DOHH2 (cell line): ENCODE measurements around the gene NEURL1.

ENCODE experiments used
- H3F3A ChIP-seq: fragments of 200-600 bp; sonication (generic), shearing (Covaris generic); 2 replicates; pipeline ENCODE4 v1.6.0; 2016; ENCODE audit warnings: antibody characterized with exemption, mild to moderate bottlenecking; ENCODE audit not compliant: control insufficient read depth, insufficient read depth
- H3K27ac ChIP-seq: fragments of 200-600 bp; sonication (generic); 2 replicates; pipeline ENCODE4 v1.5.1; 2014; ENCODE audit warnings: low read depth, mild to moderate bottlenecking, low read length, moderate library complexity
- H3K27me3 ChIP-seq: fragments of 200-600 bp; sonication (generic); 2 replicates; pipeline ENCODE4 v1.6.1; 2014; ENCODE audit warnings: mild to moderate bottlenecking, low read length, mixed read lengths; ENCODE audit not compliant: control insufficient read depth
- H3K36me3 ChIP-seq: fragments of 200-600 bp; sonication (generic); 2 replicates; pipeline ENCODE4 v1.6.1; 2014; ENCODE audit warnings: mild to moderate bottlenecking, low read length, moderate library complexity, mixed read lengths; ENCODE audit not compliant: control insufficient read depth
- H3K4me1 ChIP-seq: fragments of 200-600 bp; sonication (generic); 2 replicates; pipeline ENCODE4 v1.6.1; 2014; ENCODE audit warnings: mild to moderate bottlenecking, low read length, mixed read lengths; ENCODE audit not compliant: control insufficient read depth
- H3K4me2 ChIP-seq: fragments of 200-600 bp; sonication (generic); 2 replicates; pipeline ENCODE4 v1.6.0; 2014; ENCODE audit warnings: mild to moderate bottlenecking, low read length, moderate library complexity
- H3K4me3 ChIP-seq: fragments of 200-600 bp; sonication (generic); 2 replicates; pipeline ENCODE4 v1.5.1; 2014; ENCODE audit warnings: mild to moderate bottlenecking, low read length, mixed read lengths
- H3K79me2 ChIP-seq: fragments of 200-600 bp; sonication (generic); 2 replicates; pipeline ENCODE4 v1.6.1; 2014; ENCODE audit warnings: mild to moderate bottlenecking, low read length, mixed read lengths; ENCODE audit not compliant: control insufficient read depth
- H3K9me2 ChIP-seq: fragments of 200-600 bp; sonication (generic); replicated peaks from 2 replicates; pipeline ENCODE4 v1.6.1; 2014; ENCODE audit warnings: mild to moderate bottlenecking, low read length, mixed read lengths; ENCODE audit not compliant: control insufficient read depth
- H3K9me3 ChIP-seq: fragments of 200-600 bp; sonication (generic); 2 replicates; pipeline ENCODE4 v1.6.1; 2014; ENCODE audit warnings: antibody characterized with exemption, low read length, mixed read lengths; ENCODE audit not compliant: control insufficient read depth, insufficient read depth
- H4K20me1 ChIP-seq: fragments of 200-600 bp; sonication (generic); 2 replicates; pipeline ENCODE4 v1.6.0; 2014; ENCODE audit warnings: low read depth, mild to moderate bottlenecking, antibody characterized with exemption, low read length, moderate library complexity; ENCODE audit not compliant: control insufficient read depth, insufficient read depth
- EZH2phosphoT487 ChIP-seq: fragments of 200-600 bp; sonication (generic); IDR thresholded peaks from 2 replicates; pipeline ENCODE4 v1.6.1; 2017; ENCODE audit warnings: borderline replicate concordance, mild to moderate bottlenecking, antibody characterized with exemption, low read length, moderate library complexity, mixed read lengths
- TF ChIP-seq, protein P1 (sequence below): fragments of 200-600 bp; sonication (generic); IDR thresholded peaks from one replicate; pipeline ENCODE4 v1.5.1; 2014; ENCODE audit warnings: antibody characterized with exemption, mild to moderate bottlenecking, low read depth, low read length; ENCODE audit not compliant: poor library complexity, severe bottlenecking

Gene NEURL1

DNA sequence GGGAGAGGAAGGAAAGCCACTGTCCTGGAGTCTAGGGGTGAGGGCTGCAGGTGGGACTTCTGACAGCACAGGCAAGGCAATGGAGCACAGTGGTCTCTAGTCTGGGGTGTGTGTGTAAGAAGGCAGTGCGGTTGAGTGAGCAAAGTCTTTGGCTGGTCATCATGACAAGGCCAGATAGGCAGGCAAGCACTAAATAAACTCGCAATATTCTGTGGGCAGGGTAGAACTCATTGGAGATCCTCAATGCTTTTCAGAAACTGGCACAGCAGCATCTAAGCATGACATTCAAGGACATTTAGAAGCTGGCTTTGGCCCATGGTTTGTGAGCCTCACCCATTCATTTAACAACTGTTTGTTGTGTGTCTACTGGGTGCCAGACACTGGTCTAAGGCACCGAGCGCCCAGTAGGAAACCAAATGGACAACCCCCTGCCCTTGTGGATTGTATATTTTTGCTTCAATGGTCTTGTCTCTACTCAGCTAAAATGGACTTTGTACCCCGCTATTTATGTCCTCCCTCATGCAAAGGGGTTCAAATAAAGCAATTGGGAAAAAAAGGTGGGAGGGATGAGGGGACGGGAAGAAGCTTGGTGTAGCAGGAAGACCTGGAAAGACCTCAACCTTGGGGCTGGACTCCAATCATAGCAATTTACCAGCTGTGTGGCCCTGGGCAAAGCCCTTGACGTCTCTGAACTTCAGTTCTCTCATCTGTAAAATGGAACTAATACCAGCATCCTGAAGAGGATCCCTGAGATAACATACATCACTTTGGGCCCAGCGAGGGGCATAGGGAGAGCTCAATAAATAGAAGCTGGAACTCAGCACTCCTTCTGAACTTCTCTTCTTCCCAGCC is 116.0 kb downstream of the NEURL1 start:
- no peaks in the 10 kb centered on the region for H3K9me2 ChIP-seq
- H3K4me1 ChIP-seq = no peaks in the 10 kb centered on the region
- no peaks in the 10 kb centered on the region for H3K9me3 ChIP-seq
- no peak for TF ChIP-seq EZH2phosphoT487
- TF ChIP-seq, protein P1, sequence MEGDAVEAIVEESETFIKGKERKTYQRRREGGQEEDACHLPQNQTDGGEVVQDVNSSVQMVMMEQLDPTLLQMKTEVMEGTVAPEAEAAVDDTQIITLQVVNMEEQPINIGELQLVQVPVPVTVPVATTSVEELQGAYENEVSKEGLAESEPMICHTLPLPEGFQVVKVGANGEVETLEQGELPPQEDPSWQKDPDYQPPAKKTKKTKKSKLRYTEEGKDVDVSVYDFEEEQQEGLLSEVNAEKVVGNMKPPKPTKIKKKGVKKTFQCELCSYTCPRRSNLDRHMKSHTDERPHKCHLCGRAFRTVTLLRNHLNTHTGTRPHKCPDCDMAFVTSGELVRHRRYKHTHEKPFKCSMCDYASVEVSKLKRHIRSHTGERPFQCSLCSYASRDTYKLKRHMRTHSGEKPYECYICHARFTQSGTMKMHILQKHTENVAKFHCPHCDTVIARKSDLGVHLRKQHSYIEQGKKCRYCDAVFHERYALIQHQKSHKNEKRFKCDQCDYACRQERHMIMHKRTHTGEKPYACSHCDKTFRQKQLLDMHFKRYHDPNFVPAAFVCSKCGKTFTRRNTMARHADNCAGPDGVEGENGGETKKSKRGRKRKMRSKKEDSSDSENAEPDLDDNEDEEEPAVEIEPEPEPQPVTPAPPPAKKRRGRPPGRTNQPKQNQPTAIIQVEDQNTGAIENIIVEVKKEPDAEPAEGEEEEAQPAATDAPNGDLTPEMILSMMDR = no peak
- no peaks in the 10 kb centered on the region for H3K27me3 ChIP-seq
- H3K27ac ChIP-seq = no peak overlapping the region
- no peaks in the 10 kb centered on the region for H3K36me3 ChIP-seq
- H3K4me3 ChIP-seq = no peak overlapping the region
- H3K79me2 ChIP-seq = no peaks in the 10 kb centered on the region
- no peaks in the 10 kb centered on the region for H3F3A ChIP-seq
- no peaks in the 10 kb centered on the region for H4K20me1 ChIP-seq
- no peak overlapping the region for H3K4me2 ChIP-seq

DNA sequence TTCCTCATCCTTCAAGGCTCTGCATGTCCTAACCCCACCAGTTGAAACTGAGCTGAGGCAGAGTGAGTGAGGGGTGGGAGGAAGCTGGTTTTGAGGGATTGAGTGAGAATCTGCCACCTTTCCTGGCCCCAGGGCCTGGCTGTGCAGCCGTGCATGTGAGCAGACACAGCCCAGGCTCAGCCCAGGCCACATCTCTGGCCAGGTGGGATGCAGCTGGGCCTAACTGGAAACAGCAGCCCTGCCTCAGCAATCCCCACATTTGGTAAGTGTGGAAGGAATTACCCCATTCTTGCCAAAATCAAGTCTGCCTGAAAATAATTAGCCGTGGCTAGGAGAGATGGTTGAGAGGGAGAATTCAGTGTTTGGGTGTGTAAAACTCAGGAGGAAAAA is 116.6 kb downstream of the NEURL1 start:
- no peak overlapping the region for H3K27ac ChIP-seq
- H3K9me2 ChIP-seq = no peaks in the 10 kb centered on the region
- H3K9me3 ChIP-seq = no peaks in the 10 kb centered on the region
- no peaks in the 10 kb centered on the region for H3K79me2 ChIP-seq
- no peaks in the 10 kb centered on the region for H3K36me3 ChIP-seq
- H3K4me2 ChIP-seq = no peak overlapping the region
- TF ChIP-seq EZH2phosphoT487 = no peak
- H3F3A ChIP-seq = no peaks in the 10 kb centered on the region
- no peak overlapping the region for H3K4me3 ChIP-seq
- no peaks in the 10 kb centered on the region for H4K20me1 ChIP-seq
- no peaks in the 10 kb centered on the region for H3K4me1 ChIP-seq
- no peaks in the 10 kb centered on the region for H3K27me3 ChIP-seq

DNA sequence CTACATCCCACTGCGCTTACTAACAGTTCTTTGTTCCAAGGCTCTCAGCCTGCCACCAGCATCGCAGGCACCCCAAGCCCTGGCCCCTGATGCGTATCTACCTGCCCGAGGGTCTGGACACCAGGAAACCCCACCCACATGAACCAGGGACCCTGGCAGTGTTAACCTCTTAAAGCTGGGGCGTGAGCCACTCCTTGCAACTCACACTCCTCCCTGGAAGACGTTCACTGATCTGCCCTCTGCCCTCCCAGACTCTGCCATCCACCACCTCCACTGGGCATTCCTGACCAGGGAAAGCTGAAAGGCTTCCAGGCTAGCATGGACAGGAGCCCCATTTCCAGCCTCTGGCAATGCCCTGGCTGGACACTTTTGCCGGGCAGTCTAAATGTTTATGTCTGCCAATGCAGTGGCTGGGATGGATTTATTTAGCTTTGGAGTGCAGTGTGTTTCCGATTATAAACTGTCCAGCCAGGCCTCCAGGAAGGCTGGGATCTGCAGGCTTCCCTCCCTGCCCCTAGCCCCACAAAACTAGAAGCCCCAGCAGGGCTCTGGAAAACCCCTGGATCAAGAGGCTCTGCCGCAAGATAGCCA is 117.5 kb downstream of the NEURL1 start:
- Histone ChIP-seq H3F3A (no peaks in the 10 kb centered on the region), H3K36me3 (no peaks in the 10 kb centered on the region), H3K27ac (no peak overlapping the region), H3K9me3 (no peaks in the 10 kb centered on the region), H3K4me2 (no peak overlapping the region), H3K4me1 (no peaks in the 10 kb centered on the region), H3K27me3 (no peaks in the 10 kb centered on the region), H3K79me2 (no peaks in the 10 kb centered on the region), H3K4me3 (no peak overlapping the region), H4K20me1 (no peaks in the 10 kb centered on the region), H3K9me2 (no peaks in the 10 kb centered on the region)
- TF ChIP-seq EZH2phosphoT487 = no peak
- TF ChIP-seq, protein P1 = no peak
